Adipocyte (in vitro differentiated cells): ENCODE data around the gene ARL6IP4.

ENCODE experiments used
- DNase-seq: peaks from one replicate; pipeline ENCODE4 v3.0.0-alpha.2; 2015; ENCODE audit warnings: low read depth
- H3K27me3 ChIP-seq: replicated peaks from 2 replicates; pipeline ENCODE4 v1.7.0; 2013; ENCODE audit warnings: mild to moderate bottlenecking, low read length, moderate library complexity; ENCODE audit not compliant: control insufficient read depth, insufficient read depth
- H3K36me3 ChIP-seq: 2 replicates; pipeline ENCODE4 v1.7.0; 2013; ENCODE audit warnings: low read length, mild to moderate bottlenecking, moderate library complexity; ENCODE audit not compliant: control insufficient read depth, insufficient read depth, severe bottlenecking
- H3K4me1 ChIP-seq: 2 replicates; pipeline ENCODE4 v1.7.0; 2013; ENCODE audit warnings: mild to moderate bottlenecking, low read length, moderate library complexity; ENCODE audit not compliant: control insufficient read depth, insufficient read depth
- H3K4me3 ChIP-seq: 2 replicates; pipeline ENCODE4 v1.7.0; 2013; ENCODE audit warnings: mild to moderate bottlenecking, low read length, moderate library complexity
- H3K9ac ChIP-seq: 2 replicates; pipeline ENCODE4 v1.7.0; 2013; ENCODE audit warnings: mild to moderate bottlenecking, low read length, moderate library complexity
- H3K9me3 ChIP-seq: 2 replicates; pipeline ENCODE4 v1.7.0; 2013; ENCODE audit warnings: mild to moderate bottlenecking, low read length, moderate library complexity; ENCODE audit not compliant: control insufficient read depth

ARL6IP4 gene

DNA sequence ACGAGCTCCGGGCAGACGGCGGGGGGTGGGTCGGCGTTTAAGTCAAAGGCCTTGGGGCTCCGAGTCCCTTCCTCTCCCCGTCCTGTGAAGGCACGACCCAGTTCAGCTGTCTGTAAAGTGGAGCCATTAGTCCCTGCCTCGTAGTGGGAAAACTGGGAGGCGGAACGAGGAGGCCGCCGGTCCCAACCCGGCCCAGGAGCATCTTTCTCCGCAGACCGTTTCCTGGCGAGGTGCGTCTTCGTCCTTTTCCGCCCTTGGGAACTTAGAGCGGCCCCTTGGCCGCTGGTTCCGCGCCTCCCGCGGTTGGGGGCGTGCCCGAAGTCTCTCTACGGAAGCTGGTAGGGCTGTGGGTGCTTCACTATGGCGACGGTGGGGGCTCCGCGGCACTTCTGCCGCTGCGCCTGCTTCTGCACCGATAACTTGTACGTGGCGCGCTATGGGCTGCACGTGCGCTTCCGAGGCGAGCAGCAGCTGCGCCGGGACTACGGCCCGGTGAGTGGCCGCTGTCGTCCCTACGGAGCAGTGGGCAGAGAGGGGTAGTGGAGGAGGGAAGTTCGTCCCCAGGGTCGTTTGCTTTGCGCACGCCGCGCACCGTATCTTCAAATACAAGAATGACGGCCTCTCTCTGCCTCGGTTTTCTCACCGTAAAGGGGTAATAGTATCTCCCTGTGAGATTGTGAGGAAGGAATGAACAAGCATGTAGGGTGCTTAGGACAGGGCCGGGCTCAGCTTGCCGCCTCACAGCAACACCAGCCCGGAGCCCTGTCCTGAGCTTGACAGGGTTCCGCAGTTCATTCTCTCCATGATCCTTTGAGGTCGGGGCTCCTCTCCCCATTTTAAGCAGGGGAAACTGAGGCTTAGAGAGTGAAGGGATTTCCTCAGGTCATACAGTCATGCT is 5.3 kb upstream of the ARL6IP4 start, which contains the start of gene OGFOD2:
Gene OGFOD2 (plus strand): TSS at position 353 of the 898 bp plus-strand sequence. CDS start 8 bp downstream, at position 361.
- Histone ChIP-seq H3K9ac (peak within 1 kb of the TSS; percentile 96), H3K9me3 (no peaks in the 10 kb centered on the region), H3K4me3 (peak within 1 kb of the TSS; percentile 90), H3K36me3 (peaks cover 5% of the 10 kb centered on the region), H3K4me1 (peaks cover 30% of the 10 kb centered on the region), H3K27me3 (no peaks in the 10 kb centered on the region)
- DNase-seq: peak; percentile 96

DNA sequence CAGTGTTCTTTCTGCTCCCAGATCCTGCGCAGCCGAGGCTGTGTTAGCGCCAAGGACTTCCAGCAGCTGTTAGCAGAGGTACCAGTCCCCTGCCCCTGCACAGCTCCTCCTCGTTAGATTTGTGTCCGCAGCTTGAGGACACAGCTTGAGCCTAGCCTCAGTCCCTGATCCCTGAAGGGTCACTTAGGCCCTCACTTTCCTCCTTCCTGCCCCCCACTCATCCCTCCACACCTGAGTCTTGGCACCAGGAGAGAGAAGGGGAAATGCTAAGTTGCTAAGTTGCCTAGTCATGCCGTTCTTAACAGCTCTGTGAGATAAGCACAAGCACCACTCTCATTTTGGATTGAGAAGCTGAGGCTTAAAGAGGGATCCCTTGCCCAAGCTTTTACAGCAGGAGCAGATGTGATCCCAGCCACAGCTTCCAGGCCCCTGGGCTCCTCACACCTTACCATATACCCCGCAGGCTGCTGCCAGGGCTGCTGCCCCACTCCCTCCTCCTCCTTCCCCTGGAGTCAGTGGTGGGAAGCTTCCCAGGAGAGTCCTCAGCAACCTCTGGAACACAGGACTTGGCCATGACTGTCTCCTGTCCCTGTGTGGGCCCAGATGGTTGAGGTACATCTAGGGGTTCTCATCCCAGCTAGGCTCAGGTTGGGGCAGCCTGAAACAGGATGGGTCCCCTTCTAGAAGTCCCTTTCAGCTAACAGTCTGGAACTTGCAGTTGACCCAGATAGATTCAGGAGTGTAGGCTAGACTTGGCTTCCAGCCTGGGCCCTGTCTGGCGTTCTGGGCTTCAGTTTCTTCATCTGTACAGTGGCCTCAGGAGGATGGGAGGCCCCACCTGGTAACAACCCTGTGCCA is 4.5 kb upstream of the ARL6IP4 start:
- Histone ChIP-seq H3K9me3 (no peaks in the 10 kb centered on the region), H3K27me3 (no peaks in the 10 kb centered on the region), H3K4me3 (peak overlapping the region; percentile 90), H3K9ac (peak overlapping the region; percentile 96), H3K36me3 (peaks cover 5% of the 10 kb centered on the region), H3K4me1 (peaks cover 30% of the 10 kb centered on the region)
- DNase-seq: peak; percentile 12

- H3K4me1 ChIP-seq: peaks cover 33% of the 10 kb centered on the region
- DNase-seq: no peak
- peaks cover 5% of the 10 kb centered on the region for H3K36me3 ChIP-seq
Measured at GRCh38 chr12:122976648-122976975, 3.9 kb upstream of the ARL6IP4 start.

GRCh38 chr12:122977153-122977552 is 3.3 kb upstream of the ARL6IP4 start:
- Histone ChIP-seq H3K4me1 (peaks cover 39% of the 10 kb centered on the region), H3K27me3 (no peaks in the 10 kb centered on the region), H3K9me3 (no peaks in the 10 kb centered on the region), H3K9ac (no peak overlapping the region), H3K36me3 (peaks cover 5% of the 10 kb centered on the region), H3K4me3 (no peak overlapping the region)
- no peak for DNase-seq

More at GRCh38 chr12:122976648-122976975, 3.9 kb upstream of the ARL6IP4 start:
- Histone ChIP-seq H3K4me3 (peak overlapping the region; percentile 90), H3K27me3 (no peaks in the 10 kb centered on the region), H3K9me3 (no peaks in the 10 kb centered on the region), H3K9ac (peak overlapping the region; percentile 96)

DNA sequence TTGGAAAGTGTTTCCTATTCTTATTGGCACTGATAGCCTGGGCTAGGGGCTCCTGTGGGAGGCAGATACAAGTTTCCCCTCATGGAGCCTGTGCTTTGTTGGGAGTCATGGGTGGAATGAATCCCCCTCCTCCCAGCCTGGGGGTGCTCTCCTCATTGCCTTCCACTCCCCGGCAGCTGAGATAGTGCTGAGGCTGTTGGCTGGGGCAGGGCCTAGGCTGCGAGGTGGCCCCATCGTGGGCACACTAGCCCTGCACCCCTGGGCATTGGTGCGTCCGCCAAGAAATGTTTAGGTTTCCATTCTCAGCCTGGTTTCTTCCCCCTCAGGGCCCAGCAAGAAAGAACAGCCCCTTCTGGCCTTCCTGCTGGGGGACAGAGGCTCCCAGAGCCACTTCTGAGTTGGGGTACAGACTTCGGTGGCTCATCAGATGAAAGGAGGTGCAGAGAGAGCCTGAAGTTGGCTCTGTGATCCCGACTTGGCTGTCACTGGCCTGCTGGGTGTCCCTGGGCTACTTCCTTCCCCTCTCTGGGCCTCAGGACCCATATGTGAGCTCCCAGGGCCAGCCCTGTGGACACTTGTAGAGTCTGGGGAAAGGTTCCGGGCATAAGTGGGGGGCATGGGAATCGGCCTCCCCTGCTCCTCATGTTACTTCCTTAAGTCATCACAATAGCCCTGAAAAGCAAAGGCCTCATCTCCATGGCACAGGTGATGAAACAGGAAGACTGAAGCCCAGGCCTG is 2.7 kb upstream of the ARL6IP4 start:
- H3K27me3 ChIP-seq: no peaks in the 10 kb centered on the region
- DNase-seq: no peak
- H3K9ac ChIP-seq: no peak overlapping the region
- peaks cover 5% of the 10 kb centered on the region for H3K36me3 ChIP-seq
- H3K4me3 ChIP-seq: no peak overlapping the region
- no peaks in the 10 kb centered on the region for H3K9me3 ChIP-seq
- peaks cover 45% of the 10 kb centered on the region for H3K4me1 ChIP-seq

- Histone ChIP-seq H3K4me1 (peaks cover 47% of the 10 kb centered on the region), H3K9me3 (no peaks in the 10 kb centered on the region), H3K9ac (no peak overlapping the region), H3K36me3 (peaks cover 5% of the 10 kb centered on the region), H3K4me3 (no peak overlapping the region), H3K27me3 (no peaks in the 10 kb centered on the region)
- no peak for DNase-seq
Measured at GRCh38 chr12:122978507-122978955, 1.9 kb upstream of the ARL6IP4 start.

DNA sequence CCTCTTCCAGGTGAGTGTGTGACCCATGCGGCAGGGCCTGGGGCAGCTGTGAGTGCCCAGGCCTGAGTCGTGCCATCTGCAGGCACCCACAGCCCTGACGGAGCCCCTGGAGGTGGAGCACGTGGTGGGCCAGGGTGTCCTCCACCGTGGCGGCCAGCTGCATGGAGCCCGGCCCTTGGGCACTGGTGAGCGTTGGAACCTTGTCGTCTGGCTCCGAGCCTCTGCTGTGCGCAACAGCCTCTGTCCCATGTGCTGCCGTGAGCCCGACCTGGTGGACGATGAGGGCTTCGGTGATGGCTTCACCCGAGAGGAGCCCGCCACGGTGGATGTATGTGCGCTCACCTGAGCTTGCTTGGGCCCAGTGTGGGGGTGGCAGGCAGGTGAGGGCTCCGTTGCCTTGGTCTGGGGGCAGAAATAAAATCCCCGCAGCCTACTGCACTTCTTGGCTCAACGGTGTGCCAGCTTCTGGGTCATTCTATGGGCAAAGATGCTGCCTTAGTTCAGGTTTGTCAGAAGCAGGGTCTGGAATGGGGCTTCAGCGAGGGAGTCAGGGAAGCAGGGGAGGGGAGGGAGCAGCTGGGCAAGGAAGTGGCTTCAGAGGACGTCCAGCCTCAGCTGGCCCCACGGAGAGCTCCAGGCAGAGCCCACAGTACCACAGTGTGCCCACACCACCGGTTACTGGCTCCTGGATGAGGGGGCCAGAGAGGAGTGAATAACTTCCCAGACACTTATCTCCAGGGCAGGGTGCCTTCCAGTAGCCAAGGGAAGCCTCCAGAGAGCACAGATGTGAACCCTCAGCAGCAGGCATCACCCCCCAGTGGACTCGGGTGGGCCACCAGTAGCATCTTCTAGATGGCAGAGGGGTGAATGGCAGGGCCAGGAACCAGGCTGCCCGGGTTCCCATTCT is 1.2 kb upstream of the ARL6IP4 start:
- DNase-seq: no peak
- Histone ChIP-seq H3K27me3 (no peaks in the 10 kb centered on the region), H3K36me3 (peaks cover 5% of the 10 kb centered on the region), H3K9me3 (no peaks in the 10 kb centered on the region), H3K9ac (peak overlapping the region; percentile 97), H3K4me3 (peak overlapping the region; percentile 96), H3K4me1 (peaks cover 48% of the 10 kb centered on the region)

GRCh38 chr12:122979908-122980182 is 636 bp upstream of the ARL6IP4 start:
- Histone ChIP-seq H3K4me1 (peaks cover 54% of the 10 kb centered on the region), H3K9ac (peak overlapping the region; percentile 97), H3K4me3 (peak overlapping the region; percentile 96), H3K27me3 (no peaks in the 10 kb centered on the region), H3K36me3 (peaks cover 5% of the 10 kb centered on the region), H3K9me3 (no peaks in the 10 kb centered on the region)
- no peak for DNase-seq

- Histone ChIP-seq H3K9me3 (no peaks in the 10 kb centered on the region), H3K4me1 (peaks cover 57% of the 10 kb centered on the region), H3K9ac (peak overlapping the region; percentile 97), H3K4me3 (peak overlapping the region; percentile 96), H3K36me3 (peaks cover 5% of the 10 kb centered on the region), H3K27me3 (no peaks in the 10 kb centered on the region)
- DNase-seq: no peak
Measured at GRCh38 chr12:122981036-122981471, 573 bp downstream of the ARL6IP4 start.
